NCI-H748 (cell line): ENCODE results near the gene DLK1.

Experiments
- DNase-seq: peaks from one replicate; lab custom pipeline; 2025; ENCODE audit not compliant: unreplicated experiment; lab: John Stamatoyannopoulos, UW

DLK1 gene

GRCh38 chr14:100726550-100727085 is at the start of gene DLK1:
DLK1 (plus strand) TSS chr14:100726892; CDS start chr14:100727069, 177 bp downstream.
- no peak for DNase-seq

GRCh38 chr14:100677152-100677551 is 49.5 kb upstream of the DLK1 start:
- no peak for DNase-seq

GRCh38 chr14:100677554-100678468 is 48.9 kb upstream of the DLK1 start:
- no peak for DNase-seq

- no peak for DNase-seq
Measured at GRCh38 chr14:100678469-100678828, 48.2 kb upstream of the DLK1 start.

GRCh38 chr14:100679153-100679552 is 47.5 kb upstream of the DLK1 start:
- no peak for DNase-seq

- no peak for DNase-seq
Measured at GRCh38 chr14:100679707-100680438, 46.8 kb upstream of the DLK1 start.

GRCh38 chr14:100680439-100681051 is 46.1 kb upstream of the DLK1 start:
- DNase-seq: no peak

- no peak for DNase-seq
Measured at GRCh38 chr14:100681111-100681510, 45.6 kb upstream of the DLK1 start.

GRCh38 chr14:100682749-100683148 is 43.9 kb upstream of the DLK1 start:
- DNase-seq: no peak

- DNase-seq: no peak
Measured at GRCh38 chr14:100683578-100683977, 43.1 kb upstream of the DLK1 start.

- no peak for DNase-seq
Measured at GRCh38 chr14:100684154-100684553, 42.5 kb upstream of the DLK1 start.

- no peak for DNase-seq
Measured at GRCh38 chr14:100684961-100685360, 41.7 kb upstream of the DLK1 start.

GRCh38 chr14:100686858-100687257 is 39.8 kb upstream of the DLK1 start:
- no peak for DNase-seq

- DNase-seq: no peak
Measured at GRCh38 chr14:100687386-100687785, 39.3 kb upstream of the DLK1 start.

- DNase-seq: no peak
Measured at GRCh38 chr14:100688051-100688450, 38.6 kb upstream of the DLK1 start.

GRCh38 chr14:100688598-100689461 is 37.9 kb upstream of the DLK1 start:
- no peak for DNase-seq

GRCh38 chr14:100690672-100691071 is 36.0 kb upstream of the DLK1 start:
- no peak for DNase-seq

- DNase-seq: peak; percentile 51
Measured at GRCh38 chr14:100691395-100692056, 35.2 kb upstream of the DLK1 start.

- DNase-seq: no peak
Measured at GRCh38 chr14:100692256-100692655, 34.4 kb upstream of the DLK1 start.
